ENCODE data around the gene THSD7A.
"Not testable (repeated sequence)": the region's sequence is repeated elsewhere in the genome, so short reads cannot be mapped to it uniquely, and the experiment has no call there.

THSD7A gene

GRCh38 chr7:11458736-11459483, 373.1 kb downstream of the THSD7A start:
- DNase-seq (ENCODE audit: low read depth), result no peak

GRCh38 chr7:11457419-11457818, 374.6 kb downstream of the THSD7A start:
- no peak for DNase-seq (ENCODE audit: low read depth)

DNA sequence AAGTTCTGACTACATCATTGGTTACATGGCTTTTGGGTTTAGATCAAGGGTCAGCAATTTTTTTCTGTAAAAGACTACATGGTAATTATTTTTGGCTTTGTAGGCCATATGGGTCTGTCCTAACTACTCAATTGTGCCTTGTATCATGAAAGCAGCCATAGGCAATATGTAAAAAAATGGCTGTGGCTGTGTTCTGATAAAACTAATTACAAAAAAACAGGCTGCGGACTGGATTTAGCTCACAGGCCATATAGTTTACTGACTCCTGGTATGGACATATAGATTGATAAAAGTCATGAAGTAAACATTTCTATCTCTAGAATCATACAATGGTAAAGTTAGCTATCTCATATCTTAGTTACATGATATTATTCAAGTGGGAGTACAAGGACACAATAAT, 375.4 kb downstream of the THSD7A start:
- DNase-seq (ENCODE audit: low read depth), result no peak

DNA sequence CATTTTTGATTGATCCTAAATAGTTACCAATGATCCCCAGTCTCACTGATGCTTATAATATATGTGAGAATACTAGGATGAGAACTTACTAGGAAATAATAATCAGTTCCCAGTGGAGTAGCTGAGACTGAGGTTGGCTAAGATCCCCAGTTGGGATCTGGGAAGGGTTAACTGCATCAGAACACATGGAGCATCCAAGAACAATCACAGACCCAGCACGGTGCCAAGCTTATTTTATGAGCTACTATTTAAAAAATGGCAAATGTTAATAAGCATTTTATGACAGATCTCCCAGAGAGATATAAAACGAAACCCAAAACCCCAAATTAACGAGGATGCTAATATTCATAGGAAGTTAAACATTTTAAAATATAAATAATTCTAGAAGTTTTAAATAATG, 379.5 kb downstream of the THSD7A start:
- no peak for DNase-seq (ENCODE audit: low read depth)

GRCh38 chr7:11450281-11450680, 381.7 kb downstream of the THSD7A start:
- DNase-seq (ENCODE audit: low read depth), result no peak

DNA sequence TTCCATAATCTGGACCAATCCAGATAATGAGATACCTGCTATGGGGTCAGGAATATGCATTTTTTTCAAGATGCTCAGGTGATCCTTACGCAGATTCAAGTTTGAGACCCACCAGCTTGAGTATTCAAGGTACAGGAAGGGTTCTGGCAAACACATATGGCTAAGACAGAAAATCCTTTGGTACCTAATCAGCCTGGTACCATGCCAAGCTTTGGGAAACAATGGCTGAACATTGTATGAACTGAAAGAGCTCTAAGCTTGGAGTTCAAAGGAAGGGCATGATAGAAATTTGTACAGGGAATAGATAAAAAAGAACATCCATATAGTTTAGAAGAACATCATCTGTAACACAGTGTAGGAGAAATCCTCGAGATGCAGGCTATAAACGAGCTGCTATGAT, 382.7 kb downstream of the THSD7A start:
- DNase-seq (ENCODE audit: low read depth), result no peak

GRCh38 chr7:11448323-11448722, 383.7 kb downstream of the THSD7A start:
- DNase-seq (ENCODE audit: low read depth), result no peak

GRCh38 chr7:11447106-11447505, 384.9 kb downstream of the THSD7A start:
- no peak for DNase-seq (ENCODE audit: low read depth)

DNA sequence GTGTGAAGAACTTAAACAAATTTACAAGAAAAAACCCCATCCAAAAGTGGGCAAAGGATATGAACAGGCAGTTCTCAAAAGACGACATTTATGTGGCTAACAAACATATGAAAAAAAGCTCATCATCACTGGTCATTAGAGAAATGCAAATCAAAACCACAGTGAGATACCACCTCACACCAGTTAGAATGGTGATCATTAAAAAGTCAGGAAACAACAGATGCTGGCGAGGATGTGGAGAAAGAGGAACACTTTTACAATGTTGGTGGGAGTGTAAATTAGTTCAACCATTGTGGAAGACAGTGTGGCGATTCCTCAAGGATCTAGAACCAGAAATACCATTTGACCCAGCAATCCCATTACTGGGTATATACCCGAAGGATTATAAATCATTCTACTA, 388.1 kb downstream of the THSD7A start:
- DNase-seq (ENCODE audit: low read depth), result not testable (repeated sequence)

DNA sequence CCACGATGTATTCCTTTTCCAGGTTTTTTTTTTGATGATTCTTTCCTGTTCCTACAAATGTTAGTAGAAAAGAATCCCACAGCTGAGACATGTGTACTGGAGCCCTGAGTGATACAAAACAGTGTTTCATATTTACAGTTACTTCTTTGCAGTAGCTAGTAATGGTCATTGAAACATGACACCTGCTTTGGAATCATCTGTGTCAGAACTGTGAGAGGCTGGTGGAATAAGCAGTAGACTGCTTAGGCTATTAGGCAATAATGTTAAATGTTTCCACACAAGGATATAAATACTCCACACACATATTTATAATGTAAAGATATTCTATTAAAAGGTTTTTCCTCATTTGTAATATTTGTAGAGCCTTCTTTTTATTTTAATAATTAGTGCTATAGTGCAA, 394.0 kb downstream of the THSD7A start:
- no peak for DNase-seq (ENCODE audit: low read depth)

GRCh38 chr7:11436773-11437524, 395.0 kb downstream of the THSD7A start:
- DNase-seq (ENCODE audit: low read depth), result no peak

GRCh38 chr7:11436316-11436715, 395.7 kb downstream of the THSD7A start:
- no peak for DNase-seq (ENCODE audit: low read depth)

GRCh38 chr7:11434366-11434765, 397.6 kb downstream of the THSD7A start:
- no peak for DNase-seq (ENCODE audit: low read depth)

DNA sequence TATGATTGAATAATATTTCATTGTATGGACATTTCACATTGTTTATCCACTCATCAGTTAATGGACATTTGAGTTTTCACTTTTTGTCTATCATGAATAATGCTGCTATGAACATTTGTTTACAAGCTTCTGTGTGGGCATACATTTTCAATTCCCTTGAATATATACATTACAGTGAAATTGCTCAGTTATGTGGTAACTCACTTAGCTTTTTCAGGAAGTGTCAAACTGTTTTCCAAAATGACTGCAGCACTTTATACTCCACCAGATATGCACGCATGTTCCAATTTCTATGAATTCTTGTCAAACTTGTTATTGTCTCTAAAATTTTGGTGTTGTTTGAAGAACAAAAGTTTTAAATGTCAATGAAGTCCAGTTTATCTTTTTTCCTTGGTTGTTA, 401.2 kb downstream of the THSD7A start:
- no peak for DNase-seq (ENCODE audit: low read depth)

- DNase-seq (ENCODE audit: low read depth), result no peak
Observed at GRCh38 chr7:11430112-11430511, 401.9 kb downstream of the THSD7A start.

GRCh38 chr7:11428877-11429581, 403.0 kb downstream of the THSD7A start:
- DNase-seq (ENCODE audit: low read depth), result no peak

DNA sequence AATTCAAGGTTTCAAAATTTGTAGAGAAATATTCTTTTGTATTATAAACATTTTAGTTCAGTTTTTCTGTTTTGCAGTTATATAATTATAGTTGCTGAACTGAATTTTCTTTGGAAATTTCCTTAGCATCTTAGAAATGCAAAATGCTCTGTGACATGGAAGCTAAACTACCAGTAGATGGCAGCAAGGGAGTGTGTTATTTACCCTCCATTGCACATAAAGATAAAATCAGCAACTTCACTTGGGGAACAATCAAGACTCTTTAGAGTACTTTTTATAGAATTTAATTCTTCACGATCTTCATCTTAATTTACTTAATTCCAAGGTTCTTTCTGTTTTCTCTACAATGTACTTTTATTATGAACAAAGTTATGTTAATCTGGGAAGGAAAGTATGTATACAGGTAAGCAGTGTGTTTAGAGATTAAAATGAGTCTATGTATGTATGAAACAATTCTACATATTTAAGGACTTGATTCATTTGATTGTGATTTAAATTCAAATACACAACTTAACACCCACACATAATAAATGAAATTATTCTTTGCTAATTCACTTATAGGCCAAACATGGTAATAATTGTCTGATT, 404.2 kb downstream of the THSD7A start:
- DNase-seq (ENCODE audit: low read depth), result no peak

DNA sequence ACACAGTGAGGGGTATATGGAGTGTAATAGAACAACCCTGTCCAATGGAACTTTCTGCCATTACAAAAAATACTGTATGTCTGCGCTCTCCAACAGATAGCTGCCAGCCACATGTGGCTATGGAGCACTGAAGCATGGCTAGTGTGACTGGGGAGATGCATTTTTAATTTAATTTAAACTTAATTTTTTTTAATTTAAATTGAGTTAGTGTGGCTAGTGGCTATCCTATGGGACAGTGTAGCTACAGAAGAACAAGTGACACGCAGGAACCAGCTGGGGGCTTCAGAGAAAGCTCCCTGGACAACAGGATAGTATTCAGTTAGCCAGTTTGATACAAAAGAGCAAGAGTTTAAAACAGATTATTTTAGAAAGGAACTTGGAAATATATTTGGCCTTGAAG, 408.0 kb downstream of the THSD7A start:
- no peak for DNase-seq (ENCODE audit: low read depth)

- DNase-seq (ENCODE audit: low read depth), result no peak
Observed at GRCh38 chr7:11420049-11420448, 411.9 kb downstream of the THSD7A start.

DNA sequence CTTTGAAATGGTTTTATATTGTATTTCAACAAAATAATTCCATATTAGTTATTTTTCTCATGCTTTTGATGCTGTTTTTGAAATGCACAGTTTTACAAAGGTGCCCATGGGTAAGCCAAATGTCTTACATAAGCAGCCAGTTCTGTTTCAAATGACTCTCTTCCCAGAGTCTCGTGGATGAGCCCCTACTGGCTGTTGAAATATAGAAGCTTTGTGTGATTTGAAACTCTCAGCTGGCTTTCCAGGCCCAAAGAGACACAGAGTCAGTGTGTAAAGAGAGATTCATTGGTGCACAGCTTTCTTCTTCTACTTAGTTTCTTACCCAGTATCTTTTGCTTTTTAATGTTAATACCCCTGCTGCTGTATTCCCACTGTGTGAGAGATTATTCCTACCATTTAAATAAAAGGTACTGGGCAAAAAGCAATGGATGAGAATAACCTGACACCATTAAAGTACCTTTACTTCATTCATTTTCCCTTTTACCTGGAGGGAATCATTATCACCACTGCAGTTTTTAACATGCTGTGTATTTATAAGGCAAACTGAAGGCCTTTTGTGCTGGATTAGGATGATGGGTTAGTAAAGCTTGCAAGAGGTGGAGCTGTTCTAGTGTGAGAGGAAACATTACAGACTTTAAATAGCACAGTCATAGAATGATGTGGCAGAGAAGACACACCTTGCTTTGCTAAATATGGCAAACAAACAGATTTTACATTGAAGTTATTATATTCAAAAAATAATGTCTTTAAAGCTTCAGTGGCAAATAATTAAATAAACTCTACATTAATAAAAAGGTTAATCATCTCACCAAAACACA, 415.1 kb downstream of the THSD7A start:
- no peak for DNase-seq (ENCODE audit: low read depth)

GRCh38 chr7:11415101-11415500, 416.9 kb downstream of the THSD7A start:
- DNase-seq (ENCODE audit: low read depth), result no peak

DNA sequence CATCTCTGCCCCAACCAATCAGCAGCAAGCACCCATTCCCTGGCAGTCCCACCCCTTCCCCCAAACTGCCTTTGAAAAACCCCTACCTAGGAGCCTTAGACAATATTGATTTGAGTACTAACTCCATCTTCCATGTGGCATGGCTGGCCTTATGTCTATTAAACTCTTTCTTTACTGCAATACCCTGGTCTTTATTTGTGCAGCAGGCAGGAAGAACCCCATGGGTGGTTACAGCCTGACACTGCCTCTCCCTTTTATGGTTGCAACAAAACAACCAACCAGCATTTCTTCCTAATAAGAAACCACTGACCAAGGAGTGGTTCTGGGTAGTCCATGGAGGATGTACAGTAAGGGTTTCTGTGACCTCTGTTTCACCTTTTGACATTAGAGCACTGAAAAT, 418.1 kb downstream of the THSD7A start:
- DNase-seq (ENCODE audit: low read depth), result no peak

All from T-helper 22 cell (primary cell).